NCI-H774 (cell line): ENCODE results near the gene SCN10A.

Source experiments
- DNase-seq: peaks from one replicate; lab custom pipeline; 2025; lab: John Stamatoyannopoulos, UW

SCN10A gene

GRCh38 chr3:38651153-38651789, 164.7 kb downstream of the SCN10A start:
- DNase-seq, result peak; percentile 10

- DNase-seq, result no peak
Measured at GRCh38 chr3:38650248-38650951, 165.6 kb downstream of the SCN10A start.

- DNase-seq, result peak; percentile 22
Measured at GRCh38 chr3:38649500-38650247, 166.3 kb downstream of the SCN10A start, which contains the start of gene SCN5A. SCN5A (minus strand) TSS chr3:38649687; CDS start chr3:38633307, 16,380 bp downstream.

- no peak for DNase-seq
Measured at GRCh38 chr3:38648659-38649499, 167.1 kb downstream of the SCN10A start.

DNA sequence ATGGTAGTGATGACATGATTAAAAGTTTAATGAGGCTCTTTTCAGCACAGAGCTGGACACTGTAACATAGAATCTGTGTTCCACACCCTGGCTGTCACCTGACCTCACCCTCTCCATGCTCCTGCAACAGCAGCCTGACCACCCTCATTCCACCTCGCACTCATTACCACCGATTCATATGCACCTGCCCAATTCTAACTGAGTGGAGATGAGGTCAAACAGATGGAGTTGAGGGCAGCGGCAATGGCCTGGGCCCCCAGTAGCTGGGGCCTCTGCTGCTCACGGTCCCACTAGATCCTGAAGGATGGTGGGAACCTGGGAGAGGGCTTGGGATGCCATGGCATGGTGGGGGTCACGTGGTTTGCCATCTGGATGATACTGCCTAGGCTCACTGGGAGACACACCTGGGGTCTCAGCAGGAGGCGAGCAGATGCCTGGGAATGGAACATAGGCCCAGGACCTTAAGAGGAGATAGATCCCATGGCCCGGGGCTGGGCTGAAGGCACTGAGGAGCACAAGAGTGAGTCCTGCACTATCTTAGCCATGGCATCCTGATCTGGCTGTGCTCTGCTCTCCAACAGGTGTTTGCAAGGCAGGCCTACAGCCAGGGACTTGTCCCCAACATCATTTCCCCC, 167.9 kb downstream of the SCN10A start:
- no peak for DNase-seq

GRCh38 chr3:38647217-38647970, 168.6 kb downstream of the SCN10A start:
- no peak for DNase-seq
